Activated naive CD4-positive, alpha-beta T cell treated with anti-CD3 and anti-CD28 coated beads for 36 hours (primary cell): ENCODE results near the gene PYGB. TPM values are rescaled to one million over a fixed set of nuclear protein-coding genes. Genes with fewer than 3 reads are reported as not detected.

Experiments
- CTCF ChIA-PET: fragments of 350-600 bp; sonication (Branson Sonifier 250); formaldehyde crosslinking; loops from one replicate; lab custom pipeline; 2021; ENCODE audit warnings: antibody characterized with exemption; lab: Charles Lee
- DNase-seq: peaks from one replicate; pipeline ENCODE4 v3.0.0-alpha.2; 2020
- H3K27ac Mint-ChIP-seq: one replicate; pipeline ENCODE4 v1.8.0; 2021; ENCODE audit warnings: mild to moderate bottlenecking, mixed read lengths
- H3K27me3 Mint-ChIP-seq: one replicate; pipeline ENCODE4 v1.8.0; 2021; ENCODE audit warnings: low read depth, mixed read lengths
- H3K36me3 Mint-ChIP-seq: one replicate; pipeline ENCODE4 v1.8.0; 2021; ENCODE audit warnings: low read depth, mixed read lengths
- H3K4me1 Mint-ChIP-seq: one replicate; pipeline ENCODE4 v1.8.0; 2021; ENCODE audit warnings: low read depth, mixed read lengths
- H3K4me3 Mint-ChIP-seq: one replicate; pipeline ENCODE4 v1.8.0; 2021; ENCODE audit warnings: mild to moderate bottlenecking, moderate library complexity, mixed read lengths
- H3K9me3 Mint-ChIP-seq: one replicate; pipeline ENCODE4 v1.8.0; 2021; ENCODE audit warnings: mixed read lengths
- intact Hi-C: fragments of 100-400 bp; cut with micrococcal nuclease; formaldehyde crosslinking; loops from one replicate; pipeline ENCODE4 v1.15.1; 2023
- total RNA-seq, 2 experiments: library from RNA; stranded (reverse); gene quantifications; one replicate each; pipeline ENCODE4 v1.2.3, GENCODE V29; 2021

Gene PYGB
- total RNA-seq, 2 experiments from 2014 or later = 19.6 to 20.0 TPM

DNA sequence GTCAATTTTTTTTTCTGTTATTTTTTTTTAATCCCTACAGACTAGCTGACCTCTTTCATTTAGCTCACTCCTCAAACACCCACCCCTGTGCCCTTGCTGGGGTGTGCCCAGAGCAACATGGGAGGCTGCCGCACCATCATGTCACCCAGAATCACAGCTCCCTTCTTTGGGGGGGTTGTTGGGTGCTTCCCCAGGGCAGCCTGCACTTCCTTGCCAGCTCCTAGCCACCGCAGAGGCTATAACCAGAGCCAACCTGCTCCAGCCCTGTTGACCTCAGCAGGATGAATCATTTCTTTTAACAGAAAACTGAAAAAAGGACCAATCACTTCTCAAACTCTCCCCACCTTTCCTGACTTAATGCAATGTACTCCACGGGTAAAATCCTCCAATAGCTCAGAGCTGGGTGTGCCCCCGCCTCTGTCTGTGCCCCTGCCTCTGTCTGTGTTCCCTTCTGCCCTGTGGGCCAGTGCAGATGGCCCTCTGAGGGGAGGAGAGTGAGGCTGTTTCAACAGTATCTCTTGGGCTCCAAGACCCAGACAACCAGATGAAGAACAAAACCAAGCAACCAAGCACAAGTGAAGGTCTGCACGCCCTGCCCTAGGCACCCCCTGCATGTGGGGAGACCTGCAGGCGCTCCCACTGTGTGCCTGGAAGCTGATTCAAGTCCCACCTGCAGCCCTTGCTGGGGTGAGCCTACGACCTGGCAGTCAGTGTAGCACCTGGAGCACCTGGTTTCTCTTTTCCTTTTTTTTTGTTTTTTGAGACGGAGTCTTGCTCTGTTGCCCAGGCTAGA is 67.7 kb downstream of the PYGB start:
- Mint-ChIP-seq H3K27ac (no peak overlapping the region), H3K4me1 (peaks cover 21% of the 10 kb centered on the region), H3K27me3 (no peaks in the 10 kb centered on the region), H3K4me3 (no peak overlapping the region), H3K36me3 (peaks cover 1% of the 10 kb centered on the region), H3K9me3 (no peaks in the 10 kb centered on the region)
- intact Hi-C loops = no loop called here
- DNase-seq = no peak
- CTCF ChIA-PET = no interaction called here

GRCh38 chr20:25316506-25317190 is 68.8 kb downstream of the PYGB start:
- Mint-ChIP-seq H3K36me3 (peaks cover 3% of the 10 kb centered on the region), H3K27me3 (no peaks in the 10 kb centered on the region), H3K9me3 (no peaks in the 10 kb centered on the region), H3K27ac (no peak overlapping the region), H3K4me1 (peaks cover 11% of the 10 kb centered on the region), H3K4me3 (no peak overlapping the region)
- DNase-seq = no peak
- CTCF ChIA-PET = no interaction called here
- intact Hi-C loops = no loop called here

DNA sequence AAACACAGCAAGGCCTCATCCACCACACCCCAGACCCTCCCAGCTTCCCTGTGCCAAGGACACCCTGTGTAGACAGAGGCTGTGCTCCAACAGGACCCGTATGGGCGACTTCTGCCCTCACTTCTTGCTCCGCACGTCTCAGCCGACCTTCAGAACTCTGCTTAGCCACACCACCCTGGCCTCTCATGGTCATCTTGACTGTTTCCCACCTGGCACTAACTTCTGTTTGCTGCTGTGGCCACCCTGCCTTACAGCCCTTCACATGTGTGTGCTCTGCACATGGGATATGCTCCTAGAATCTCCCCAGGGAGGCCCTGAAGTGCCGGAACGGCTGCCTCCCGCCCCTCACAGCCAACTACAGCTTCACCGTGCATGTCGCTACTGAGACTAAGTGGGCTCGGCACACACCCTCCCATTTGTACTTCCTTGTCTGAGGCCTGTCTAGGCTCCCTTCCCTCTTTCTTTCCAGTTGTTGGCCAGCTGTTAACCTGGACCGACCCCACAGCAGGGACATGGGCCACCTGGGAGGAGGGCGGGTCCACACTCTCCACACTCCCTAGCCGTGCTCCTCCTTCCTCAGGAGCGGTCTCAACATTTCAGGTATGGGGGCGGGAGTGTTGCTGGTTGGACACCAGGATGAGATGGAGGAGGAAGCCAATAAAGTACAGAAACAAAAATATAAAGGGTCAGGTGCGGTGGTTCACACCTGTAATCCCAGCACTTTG is 69.6 kb downstream of the PYGB start:
- peaks cover 7% of the 10 kb centered on the region for H3K4me1 Mint-ChIP-seq
- no peak overlapping the region for H3K4me3 Mint-ChIP-seq
- intact Hi-C loops = no loop called here
- H3K27me3 Mint-ChIP-seq = no peaks in the 10 kb centered on the region
- no peaks in the 10 kb centered on the region for H3K9me3 Mint-ChIP-seq
- peaks cover 3% of the 10 kb centered on the region for H3K36me3 Mint-ChIP-seq
- H3K27ac Mint-ChIP-seq = no peak overlapping the region
- CTCF ChIA-PET = no interaction called here
- DNase-seq = no peak

DNA sequence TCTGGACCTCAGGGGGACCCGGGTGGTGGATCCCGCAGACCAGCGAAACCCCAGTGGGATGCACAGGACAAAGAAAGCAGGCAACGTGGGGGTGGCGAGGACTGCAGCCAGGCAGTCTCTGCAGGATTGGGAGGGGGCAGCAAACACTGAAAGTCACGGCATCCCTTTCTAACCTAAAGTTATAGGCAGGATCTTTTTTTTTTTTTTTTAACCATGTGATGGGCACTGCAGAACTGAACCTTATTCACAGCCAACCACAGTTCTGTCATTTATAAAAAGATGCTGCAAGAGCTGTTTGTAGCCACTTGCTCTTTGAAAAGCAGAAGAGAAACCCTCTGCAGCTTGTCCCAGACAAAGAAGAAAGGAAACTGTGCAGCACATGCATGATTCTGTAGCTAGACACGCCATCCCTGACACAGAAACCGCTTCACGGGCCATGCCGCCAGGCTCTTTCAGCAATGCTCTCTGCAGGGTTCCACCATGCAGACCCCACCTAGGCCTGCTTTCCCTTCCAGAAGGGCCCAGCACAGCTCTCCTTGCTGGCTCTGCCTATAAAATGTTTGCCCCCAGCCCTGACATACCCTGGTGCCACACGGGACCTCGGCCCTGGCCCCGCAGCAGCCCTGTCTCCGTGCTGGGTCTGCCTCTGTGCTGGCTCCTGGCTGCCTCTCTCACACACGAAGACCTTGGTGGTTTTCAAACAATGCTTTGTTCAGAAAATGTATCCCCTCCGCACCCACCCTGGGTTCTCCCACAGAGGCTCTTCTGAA is 70.8 kb downstream of the PYGB start:
- CTCF ChIA-PET = no interaction called here
- no peak overlapping the region for H3K27ac Mint-ChIP-seq
- peaks cover 3% of the 10 kb centered on the region for H3K4me1 Mint-ChIP-seq

DNA sequence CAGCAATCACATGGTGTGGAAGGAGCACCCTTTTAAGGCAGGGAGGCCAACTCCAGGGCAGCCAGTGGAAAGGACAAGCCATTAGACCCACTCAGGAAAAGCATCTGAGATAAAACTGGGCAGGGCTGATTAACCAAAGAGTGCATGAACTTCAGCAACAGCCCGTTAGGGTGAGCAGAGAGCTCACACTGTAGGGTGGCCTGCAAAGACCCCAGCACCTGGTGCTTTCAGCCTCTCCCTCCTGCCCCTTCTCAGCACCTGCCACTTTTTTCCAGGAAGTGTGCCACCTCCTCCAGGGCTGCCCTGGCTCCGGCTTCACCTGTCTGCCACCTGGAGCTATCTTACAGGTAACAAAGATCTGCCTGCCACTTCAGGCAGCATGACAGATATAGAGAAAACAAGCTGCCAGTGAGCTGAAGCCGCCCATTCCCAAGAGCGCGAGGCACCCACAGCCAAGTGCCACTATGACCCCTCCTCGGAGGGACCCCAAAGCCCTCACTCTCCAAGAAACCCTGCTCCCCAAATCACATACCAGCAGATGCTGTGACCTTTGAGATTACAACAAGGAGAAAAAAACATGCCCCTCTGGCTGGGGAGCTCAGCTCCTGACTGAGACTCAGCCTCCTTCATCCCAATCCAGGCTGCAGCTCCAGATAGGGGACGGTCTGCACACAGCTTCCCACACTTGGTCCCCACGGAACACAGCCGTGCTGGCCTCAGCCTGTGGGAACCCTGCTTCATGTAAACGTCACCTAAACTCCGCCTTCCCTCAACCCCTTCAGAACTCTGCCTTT is 71.6 kb downstream of the PYGB start:
- Mint-ChIP-seq H3K27me3 (no peaks in the 10 kb centered on the region), H3K4me1 (no peaks in the 10 kb centered on the region), H3K36me3 (peaks cover 6% of the 10 kb centered on the region), H3K9me3 (no peaks in the 10 kb centered on the region), H3K4me3 (no peak overlapping the region), H3K27ac (no peak overlapping the region)
- intact Hi-C loops = no loop called here
- CTCF ChIA-PET = interaction anchor here (0.7 kb wide), 1 partner anchor 360 kb away, joined by 3 read pairs; no protein-coding TSS in a partner anchor
- no peak for DNase-seq

More for the DNA sequence above, 70.8 kb downstream of the PYGB start:
- Mint-ChIP-seq H3K4me3 (no peak overlapping the region), H3K36me3 (peaks cover 4% of the 10 kb centered on the region), H3K27me3 (no peaks in the 10 kb centered on the region), H3K9me3 (no peaks in the 10 kb centered on the region)
- intact Hi-C loops = no loop called here
- no peak for DNase-seq

DNA sequence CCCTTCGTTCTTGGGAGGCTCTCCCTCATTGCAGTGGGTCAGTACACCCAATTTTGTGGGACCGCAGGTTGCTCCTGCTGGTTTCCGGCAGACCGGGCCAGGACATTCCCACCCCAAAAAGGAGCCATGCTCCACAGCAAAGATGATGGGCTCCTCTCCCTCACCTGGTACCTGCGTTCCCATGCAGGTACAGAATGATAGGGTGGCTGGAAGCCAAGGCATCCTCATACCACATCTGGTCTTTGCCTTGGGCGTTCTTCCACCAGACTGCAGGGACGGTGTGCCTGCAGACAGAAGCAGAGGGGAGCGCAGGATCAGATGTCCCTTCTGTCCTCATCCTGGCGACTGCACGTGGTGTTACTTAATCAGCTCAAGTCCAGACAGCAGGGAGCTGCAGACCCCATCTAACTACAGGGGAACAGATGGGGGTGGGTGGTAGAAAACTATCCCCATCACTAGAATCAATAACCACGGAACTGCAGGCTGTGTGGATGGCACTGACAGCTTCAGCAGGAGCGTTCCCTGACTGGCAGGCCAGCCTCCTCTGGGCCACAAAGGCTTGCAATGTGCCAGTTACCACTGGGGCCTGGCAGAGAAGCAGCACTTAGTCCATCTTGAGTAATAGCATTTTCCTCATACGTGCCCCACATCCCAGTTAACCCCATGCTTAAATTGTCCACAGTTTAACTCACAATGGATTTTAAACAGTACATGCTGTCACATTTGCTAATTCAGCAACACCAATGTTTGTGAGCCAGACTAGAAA is 72.3 kb downstream of the PYGB start:
- CTCF ChIA-PET = interaction anchor here (0.7 to 1.5 kb wide), 2 partner anchors 79 to 361 kb away, joined by 3 to 5 read pairs; no protein-coding TSS in a partner anchor
- H3K36me3 Mint-ChIP-seq = peaks cover 6% of the 10 kb centered on the region

DNA sequence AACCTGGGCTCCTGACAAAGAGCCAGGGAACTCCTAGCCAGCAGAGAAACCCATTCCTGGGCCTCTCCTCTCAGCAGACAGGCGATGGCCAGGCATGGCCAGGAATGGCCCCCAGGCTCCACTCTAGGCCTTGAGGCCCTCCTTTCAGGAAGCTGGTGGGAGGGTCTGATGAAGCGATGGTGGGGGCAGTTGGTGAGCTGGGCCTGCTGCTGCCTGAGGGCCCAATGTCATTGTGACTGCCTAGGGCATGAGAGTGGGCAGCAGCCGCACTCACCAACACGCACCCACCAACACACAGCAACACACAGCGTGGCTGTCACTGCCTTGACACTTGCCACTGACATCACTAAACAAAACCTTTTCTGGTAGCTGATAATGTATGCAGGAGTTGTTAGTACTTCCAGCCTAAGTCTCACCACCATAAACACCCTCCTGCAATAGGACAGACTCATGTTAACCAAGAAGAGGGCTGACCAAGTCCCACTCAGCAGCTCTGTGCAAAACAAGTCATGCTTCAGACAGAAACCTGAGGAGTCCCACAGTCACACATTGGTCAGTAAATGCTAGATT is 73.5 kb downstream of the PYGB start:
- intact Hi-C loops = no loop called here
- CTCF ChIA-PET = interaction anchor here (1.5 kb wide), 1 partner anchor 78 kb away, joined by 5 read pairs; no protein-coding TSS in a partner anchor
- DNase-seq = no peak
- Mint-ChIP-seq H3K4me3 (no peak overlapping the region), H3K4me1 (no peaks in the 10 kb centered on the region), H3K9me3 (no peaks in the 10 kb centered on the region), H3K27me3 (no peaks in the 10 kb centered on the region), H3K27ac (no peak overlapping the region), H3K36me3 (peaks cover 5% of the 10 kb centered on the region)

More for the DNA sequence above, 72.3 kb downstream of the PYGB start:
- Mint-ChIP-seq H3K9me3 (no peaks in the 10 kb centered on the region), H3K4me1 (no peaks in the 10 kb centered on the region), H3K4me3 (no peak overlapping the region), H3K27me3 (no peaks in the 10 kb centered on the region), H3K27ac (no peak overlapping the region)
- intact Hi-C loops = no loop called here
- DNase-seq = no peak

- H3K9me3 Mint-ChIP-seq = no peaks in the 10 kb centered on the region
- peaks cover 5% of the 10 kb centered on the region for H3K36me3 Mint-ChIP-seq
- DNase-seq = no peak
- H3K4me1 Mint-ChIP-seq = no peaks in the 10 kb centered on the region
- CTCF ChIA-PET = no interaction called here
- intact Hi-C loops = no loop called here
- no peaks in the 10 kb centered on the region for H3K27me3 Mint-ChIP-seq
- H3K27ac Mint-ChIP-seq = no peak overlapping the region
- no peak overlapping the region for H3K4me3 Mint-ChIP-seq
Observed at GRCh38 chr20:25321991-25322390, 74.1 kb downstream of the PYGB start.

DNA sequence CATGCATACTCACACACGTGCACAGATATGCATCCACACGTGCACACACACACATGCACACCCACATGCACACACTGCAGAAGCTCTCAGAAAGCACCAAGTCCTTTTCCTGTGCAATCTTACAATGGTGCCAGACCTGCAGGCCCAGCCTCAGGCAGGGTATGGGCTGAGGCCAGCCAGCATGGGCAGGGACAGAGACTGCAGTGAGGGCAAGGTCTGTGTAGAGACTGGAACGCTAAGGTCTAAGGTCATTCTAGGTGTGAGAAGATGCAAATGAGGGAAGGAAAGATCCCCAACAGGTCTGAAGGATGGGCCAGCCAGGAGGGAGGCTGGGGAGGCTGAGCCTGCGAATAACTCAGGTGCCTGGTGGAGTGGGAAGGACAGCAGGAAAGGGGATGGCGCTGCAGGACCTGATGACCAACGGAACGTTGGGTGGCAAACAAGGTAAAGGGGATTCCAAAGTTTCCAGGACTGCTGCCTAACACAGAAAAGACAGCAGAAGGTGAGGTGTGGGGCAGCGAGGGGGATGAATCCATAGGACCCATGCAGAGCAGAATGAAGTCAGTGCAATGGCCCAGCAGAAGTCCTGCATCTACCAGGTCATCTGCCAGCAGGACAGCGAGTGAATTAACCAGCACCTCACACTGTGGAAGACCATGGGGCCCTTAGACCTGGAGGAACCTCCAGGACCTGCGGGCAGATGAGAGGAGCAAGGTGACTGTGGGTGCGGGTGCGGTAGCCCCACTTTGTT is 75.8 kb downstream of the PYGB start:
- Mint-ChIP-seq H3K4me3 (no peak overlapping the region), H3K36me3 (peaks cover 5% of the 10 kb centered on the region), H3K27ac (no peak overlapping the region), H3K9me3 (no peaks in the 10 kb centered on the region), H3K27me3 (no peaks in the 10 kb centered on the region), H3K4me1 (peaks cover 3% of the 10 kb centered on the region)
- CTCF ChIA-PET = no interaction called here
- DNase-seq = no peak
- intact Hi-C loops = no loop called here

- CTCF ChIA-PET = interaction anchor here (1.5 kb wide), 1 partner anchor 29 kb away, joined by 4 read pairs; no protein-coding TSS in a partner anchor
- Mint-ChIP-seq H3K4me3 (no peak overlapping the region), H3K27me3 (no peaks in the 10 kb centered on the region), H3K36me3 (peaks cover 7% of the 10 kb centered on the region), H3K27ac (no peak overlapping the region), H3K9me3 (no peaks in the 10 kb centered on the region), H3K4me1 (peaks cover 3% of the 10 kb centered on the region)
- intact Hi-C loops = no loop called here
- DNase-seq = no peak
Observed at GRCh38 chr20:25324412-25324811, 76.5 kb downstream of the PYGB start.
